Measurements from ENCODE around the gene FAM228A. TPM values are rescaled to one million over a fixed set of nuclear protein-coding genes. Genes with fewer than 3 reads are reported as not detected.

The FAM228A gene
- total RNA-seq, 1 experiment from 2014 or later: not detected

- H3K36me3 ChIP-seq (ENCODE audit: low read depth): no peaks in the 10 kb centered on the region
- H3K79me2 ChIP-seq (ENCODE audit: low read depth): no peaks in the 10 kb centered on the region
- H3K27ac ChIP-seq: no peak overlapping the region
- TF ChIP-seq EZH2 (IDR thresholded peaks at IDR 0.05; ENCODE audit: low read depth) (no peak), CTCF (conservative IDR thresholded peaks at IDR 0.05) (no peak)
- H3K9me2 ChIP-seq (ENCODE audit: insufficient read depth): no peaks in the 10 kb centered on the region
- H2AFZ ChIP-seq: no peak overlapping the region
- H3K9me3 ChIP-seq (ENCODE audit: insufficient read depth, low read depth): no peaks in the 10 kb centered on the region
- BruUV-seq (replicated peaks): no TSS peak
- no peak overlapping the region for H3K4me3 ChIP-seq
- intact Hi-C loops (cut with micrococcal nuclease; ENCODE audit: unreplicated experiment): no loop called here
- H3K27me3 ChIP-seq (ENCODE audit: insufficient read depth, low read depth): no peaks in the 10 kb centered on the region
- ChIA-PET CTCF (interaction anchor here (0.7 kb wide), 1 partner anchor 451 kb away, joined by 7 read pairs; no protein-coding TSS in a partner anchor), POLR2A (ENCODE audit: unreplicated experiment) (no interaction called here)
- H3K4me2 ChIP-seq: no peak overlapping the region
- no peaks in the 10 kb centered on the region for H3F3A ChIP-seq (ENCODE audit: insufficient read depth, low read depth)
- no peak for DNase-seq
- H3K4me1 ChIP-seq (replicated peaks; ENCODE audit: insufficient read depth): peaks cover 6% of the 10 kb centered on the region; the same call in 1 of the 2 replicates
- no peaks in the 10 kb centered on the region for H4K20me1 ChIP-seq (ENCODE audit: insufficient read depth)
Observed at GRCh38 chr2:24214880-24215279, 40.0 kb downstream of the FAM228A start.

- intact Hi-C loops (cut with micrococcal nuclease; ENCODE audit: unreplicated experiment): no loop called here
- Histone ChIP-seq H3K9me2 (ENCODE audit: insufficient read depth) (no peaks in the 10 kb centered on the region), H3K9me3 (ENCODE audit: insufficient read depth, low read depth) (no peaks in the 10 kb centered on the region), H3K4me3 (no peak overlapping the region), H3K79me2 (ENCODE audit: low read depth) (no peaks in the 10 kb centered on the region), H3K27me3 (ENCODE audit: insufficient read depth, low read depth) (no peaks in the 10 kb centered on the region), H4K20me1 (ENCODE audit: insufficient read depth) (no peaks in the 10 kb centered on the region), H3K4me1 (replicated peaks; ENCODE audit: insufficient read depth) (peaks cover 6% of the 10 kb centered on the region; the same call in 1 of the 2 replicates), H3F3A (ENCODE audit: insufficient read depth, low read depth) (no peaks in the 10 kb centered on the region), H3K4me2 (no peak overlapping the region), H2AFZ (no peak overlapping the region), H3K36me3 (ENCODE audit: low read depth) (no peaks in the 10 kb centered on the region), H3K27ac (no peak overlapping the region)
- BruUV-seq (replicated peaks): no TSS peak
- TF ChIP-seq EZH2 (IDR thresholded peaks at IDR 0.05; ENCODE audit: low read depth) (no peak), CTCF (conservative IDR thresholded peaks at IDR 0.05) (no peak)
- CTCF ChIA-PET: no interaction called here
- POLR2A ChIA-PET (ENCODE audit: unreplicated experiment): no interaction called here
- no peak for DNase-seq
Observed at GRCh38 chr2:24220554-24221291, 45.9 kb downstream of the FAM228A start.

- DNase-seq: no peak
- TF ChIP-seq CTCF (conservative IDR thresholded peaks at IDR 0.05): no peak
- no peak for TF ChIP-seq EZH2 (IDR thresholded peaks at IDR 0.05; ENCODE audit: low read depth)
- intact Hi-C loops (cut with micrococcal nuclease; ENCODE audit: unreplicated experiment): no loop called here
- no peaks in the 10 kb centered on the region for H3K9me3 ChIP-seq (ENCODE audit: insufficient read depth, low read depth)
- H4K20me1 ChIP-seq (ENCODE audit: insufficient read depth): no peaks in the 10 kb centered on the region
- peaks cover 6% of the 10 kb centered on the region; the same call in 1 of the 2 replicates for H3K4me1 ChIP-seq (replicated peaks; ENCODE audit: insufficient read depth)
- H3K27me3 ChIP-seq (ENCODE audit: insufficient read depth, low read depth): no peaks in the 10 kb centered on the region
- no TSS peak for BruUV-seq (replicated peaks)
- H3K27ac ChIP-seq: no peak overlapping the region
- H3K36me3 ChIP-seq (ENCODE audit: low read depth): no peaks in the 10 kb centered on the region
- no peaks in the 10 kb centered on the region for H3K79me2 ChIP-seq (ENCODE audit: low read depth)
- no peaks in the 10 kb centered on the region for H3F3A ChIP-seq (ENCODE audit: insufficient read depth, low read depth)
- no peaks in the 10 kb centered on the region for H3K9me2 ChIP-seq (ENCODE audit: insufficient read depth)
- no peak overlapping the region for H2AFZ ChIP-seq
- ChIA-PET CTCF (no interaction called here), POLR2A (ENCODE audit: unreplicated experiment) (interaction anchor here (0.5 kb wide), 1 partner anchor 112 kb away, joined by 8 read pairs; no protein-coding TSS in a partner anchor)
- H3K4me2 ChIP-seq: no peak overlapping the region
- H3K4me3 ChIP-seq: no peak overlapping the region
Observed at GRCh38 chr2:24221343-24222050, 46.6 kb downstream of the FAM228A start.

All from PC-9 (cell line).